Activated CD8-positive, alpha-beta memory T cell treated with anti-CD3 and anti-CD28 coated beads for 36 hours (primary cell): ENCODE results near the gene MTERF1. TPM values are rescaled to one million over a fixed set of nuclear protein-coding genes. Genes with fewer than 3 reads are reported as not detected.
"Not testable (repeated sequence)": the region's sequence is repeated elsewhere in the genome, so short reads cannot be mapped to it uniquely, and the experiment has no call there.

Experiments
- CTCF ChIA-PET: fragments of 350-600 bp; sonication (Branson Sonifier 250); formaldehyde crosslinking; loops from one replicate; lab custom pipeline; 2021; ENCODE audit warnings: antibody characterized with exemption; lab: Charles Lee
- POLR2A ChIA-PET: fragments of 350-600 bp; sonication (Branson Sonifier 250); formaldehyde crosslinking; loops from one replicate; lab custom pipeline; 2021; ENCODE audit warnings: antibody characterized with exemption; lab: Charles Lee
- total RNA-seq, 2 experiments: library from RNA; stranded (reverse); gene quantifications; one replicate each; pipeline ENCODE4 v1.2.3, GENCODE V29; 2021

The MTERF1 gene, protein sequence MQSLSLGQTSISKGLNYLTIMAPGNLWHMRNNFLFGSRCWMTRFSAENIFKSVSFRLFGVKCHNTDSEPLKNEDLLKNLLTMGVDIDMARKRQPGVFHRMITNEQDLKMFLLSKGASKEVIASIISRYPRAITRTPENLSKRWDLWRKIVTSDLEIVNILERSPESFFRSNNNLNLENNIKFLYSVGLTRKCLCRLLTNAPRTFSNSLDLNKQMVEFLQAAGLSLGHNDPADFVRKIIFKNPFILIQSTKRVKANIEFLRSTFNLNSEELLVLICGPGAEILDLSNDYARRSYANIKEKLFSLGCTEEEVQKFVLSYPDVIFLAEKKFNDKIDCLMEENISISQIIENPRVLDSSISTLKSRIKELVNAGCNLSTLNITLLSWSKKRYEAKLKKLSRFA
- 10 to 100 TPM; 17.2 to 19.6 TPM for total RNA-seq

DNA sequence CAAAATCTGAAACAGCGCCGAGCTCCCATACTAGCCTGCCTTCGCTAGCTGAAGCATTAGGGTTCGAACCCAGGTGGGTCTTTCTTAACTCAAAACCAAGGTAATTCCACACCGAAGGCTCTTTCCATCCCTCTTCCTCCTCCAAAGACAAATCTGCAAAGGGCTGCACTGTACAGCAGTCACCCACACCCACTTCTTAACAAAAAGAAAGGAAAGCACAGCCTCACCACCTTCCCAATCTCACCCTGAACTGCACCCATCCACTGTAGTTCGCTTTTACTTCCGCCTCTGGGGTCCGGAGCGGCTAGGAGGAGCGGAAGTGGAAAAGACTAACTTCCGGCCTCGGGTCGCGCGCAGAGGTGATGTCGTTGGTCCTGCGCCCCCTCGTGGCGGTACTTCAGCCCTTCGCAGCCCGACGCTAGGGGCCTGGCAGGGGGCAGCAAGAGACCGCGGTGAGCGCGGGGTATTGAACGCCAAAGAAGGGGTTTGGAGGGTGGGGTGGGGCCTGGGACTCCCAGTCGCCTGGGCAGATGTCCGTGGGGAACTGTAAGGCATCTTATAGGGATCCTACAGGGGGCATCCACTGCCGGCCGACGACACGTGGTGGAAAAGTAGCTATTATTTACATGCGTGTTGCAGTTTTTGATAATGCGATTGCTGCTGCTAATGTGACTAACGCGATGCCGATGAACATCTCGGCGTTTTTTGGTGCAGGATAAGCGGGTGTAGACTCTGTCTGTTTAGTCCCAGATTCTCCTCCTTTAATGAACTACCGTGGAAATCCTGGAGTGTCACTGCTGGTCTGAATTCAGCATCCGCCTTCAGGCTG lies at the start of gene MTERF1:
Gene MTERF1 (minus strand): TSS at position 290 of the 829 bp plus-strand sequence. CDS start 619 bp downstream, outside the sequence.
- POLR2A ChIA-PET: interaction anchor here (2.0 kb wide), 1 partner anchor 60 kb away, joined by 11 read pairs; the partner anchor contains the start of gene AKAP9

DNA sequence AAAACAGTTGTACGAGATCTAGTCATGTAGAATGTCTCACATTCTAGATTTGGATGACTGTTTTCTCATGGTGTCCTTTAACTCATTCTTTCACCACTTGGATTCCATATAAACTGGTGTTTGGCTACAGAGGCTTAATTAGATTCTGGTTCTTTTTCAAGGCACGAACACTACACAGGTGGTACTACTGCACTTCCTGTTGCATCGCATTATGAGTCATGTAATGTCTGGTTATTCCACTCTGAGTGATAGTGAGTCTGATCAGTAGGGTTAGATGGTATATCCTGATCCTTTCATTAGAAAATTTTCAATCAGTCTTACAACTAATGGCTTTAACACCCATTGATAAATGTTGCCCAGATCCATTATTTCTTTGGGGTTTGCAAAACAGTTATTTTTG lies 49.0 kb upstream of the MTERF1 start:
- POLR2A ChIA-PET: no interaction called here
- CTCF ChIA-PET: interaction anchor here (1.0 kb wide), 1 partner anchor 10 kb away, joined by 3 read pairs; no protein-coding TSS in a partner anchor

More for the DNA sequence above, at the start of gene MTERF1:
- CTCF ChIA-PET: interaction anchor here (1.0 to 2.3 kb wide), 6 partner anchors 9 to 74 kb away, joined by 3 to 11 read pairs (median 4); partner anchors contain the start of gene AKAP9

DNA sequence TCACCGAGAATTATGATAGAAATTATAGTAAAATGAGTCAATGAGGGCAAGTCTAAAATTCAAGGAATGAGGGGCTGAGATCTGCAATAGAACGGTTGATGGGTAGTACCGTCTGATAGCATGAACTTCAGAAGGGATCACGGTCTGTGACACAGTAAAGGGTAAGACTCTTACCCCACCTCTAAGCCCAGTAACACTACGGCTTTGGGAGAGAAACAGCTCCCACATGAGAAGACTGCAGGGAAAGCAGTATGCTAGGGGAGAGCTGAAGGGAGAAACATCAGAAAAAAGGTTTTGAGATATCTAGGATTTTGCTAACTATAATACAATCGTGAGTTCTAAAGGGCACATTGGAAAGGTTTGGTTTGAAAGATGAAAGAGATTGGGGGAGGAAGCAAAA lies 47.4 kb upstream of the MTERF1 start:
- ChIA-PET CTCF (no interaction called here), POLR2A (no interaction called here)

DNA sequence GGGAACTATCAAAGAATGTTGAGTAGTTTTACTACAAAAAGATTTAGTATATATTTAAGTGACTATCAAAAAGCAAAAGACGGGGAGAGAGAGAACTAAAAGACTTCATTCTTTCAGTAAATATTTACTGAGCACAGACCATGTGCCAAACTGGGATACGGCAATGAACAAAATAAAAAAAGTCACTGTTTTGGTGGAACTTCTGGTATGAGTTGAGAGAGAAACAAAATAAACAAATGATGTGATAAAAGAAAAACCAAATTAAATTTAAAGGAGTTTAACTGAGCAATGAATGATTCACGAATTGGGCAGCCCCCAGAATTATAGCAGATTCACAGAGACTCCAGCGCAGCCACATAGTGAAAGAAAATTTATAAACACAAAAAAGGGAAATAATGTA lies 42.4 kb upstream of the MTERF1 start:
- ChIA-PET CTCF (no interaction called here), POLR2A (no interaction called here)

DNA sequence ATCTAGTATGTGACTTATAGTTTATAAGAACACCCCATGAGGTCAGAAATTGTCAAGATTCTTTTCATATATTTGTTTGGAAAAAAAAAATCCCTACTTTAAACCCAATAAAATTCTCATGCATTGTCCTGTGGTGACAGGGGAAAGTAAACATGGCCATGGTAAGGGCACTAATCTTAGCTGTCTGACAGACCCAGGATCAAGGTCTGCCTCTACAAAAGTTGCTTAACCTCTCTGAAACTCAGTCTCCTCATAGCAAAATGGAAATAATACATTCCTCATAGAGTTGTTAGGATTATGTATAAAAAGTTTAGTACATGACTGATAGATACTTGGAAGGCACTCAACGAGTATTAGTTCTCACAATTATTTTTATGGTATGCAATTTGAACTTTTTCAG lies 37.9 kb upstream of the MTERF1 start:
- ChIA-PET CTCF (no interaction called here), POLR2A (no interaction called here)

DNA sequence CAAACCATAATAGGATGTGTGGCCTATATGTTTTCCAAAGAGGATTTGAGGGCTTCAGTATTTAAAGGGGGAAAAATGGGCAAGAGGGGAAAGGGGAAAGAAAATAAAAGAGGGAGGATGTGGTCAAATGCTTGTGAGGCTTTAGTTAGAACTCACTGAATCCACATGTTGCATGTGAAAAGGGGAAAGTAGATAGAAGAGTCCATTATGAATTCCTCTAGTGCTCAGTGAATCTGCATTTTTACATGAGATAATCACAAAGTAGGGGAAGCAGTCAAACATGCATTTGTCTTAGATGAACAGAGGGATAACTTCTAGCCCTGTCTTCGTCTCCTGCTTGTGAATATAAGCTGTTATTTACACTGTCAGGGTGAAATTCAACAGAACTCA lies 35.5 kb upstream of the MTERF1 start:
- CTCF ChIA-PET: no interaction called here
- POLR2A ChIA-PET: no interaction called here

DNA sequence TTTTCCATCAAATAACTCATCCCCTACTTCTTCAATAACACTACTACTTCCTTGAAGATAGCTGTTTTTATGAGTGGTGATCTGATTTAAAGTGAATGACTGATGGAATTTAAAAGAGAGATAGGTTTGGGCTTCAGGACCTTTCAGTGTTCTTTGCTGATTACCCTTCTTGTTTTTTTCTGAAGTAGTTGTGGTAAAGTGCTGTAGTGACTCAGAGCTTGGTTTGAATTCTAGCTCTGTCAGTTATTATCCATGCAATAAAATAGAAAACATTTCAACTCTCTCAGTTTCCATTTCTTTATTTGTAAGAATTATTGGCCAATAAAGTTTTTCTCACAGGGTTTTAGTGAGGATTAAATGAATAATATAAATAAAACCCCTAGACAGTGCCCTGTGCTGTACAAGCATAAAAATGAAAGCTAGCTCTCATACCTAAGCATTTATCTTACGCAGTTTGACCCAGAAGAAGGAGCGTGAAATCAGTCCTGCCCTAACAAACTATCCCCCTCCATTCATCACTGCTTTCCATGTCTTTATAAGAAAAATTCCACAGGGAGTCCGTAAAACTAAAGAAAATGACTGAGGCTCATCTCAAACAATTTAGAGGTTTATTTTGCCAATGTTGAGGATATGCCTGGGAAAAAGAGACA lies 35.0 kb upstream of the MTERF1 start:
- POLR2A ChIA-PET: no interaction called here
- CTCF ChIA-PET: interaction anchor here (0.6 kb wide), 1 partner anchor 46 kb away, joined by 3 read pairs; no protein-coding TSS in a partner anchor

DNA sequence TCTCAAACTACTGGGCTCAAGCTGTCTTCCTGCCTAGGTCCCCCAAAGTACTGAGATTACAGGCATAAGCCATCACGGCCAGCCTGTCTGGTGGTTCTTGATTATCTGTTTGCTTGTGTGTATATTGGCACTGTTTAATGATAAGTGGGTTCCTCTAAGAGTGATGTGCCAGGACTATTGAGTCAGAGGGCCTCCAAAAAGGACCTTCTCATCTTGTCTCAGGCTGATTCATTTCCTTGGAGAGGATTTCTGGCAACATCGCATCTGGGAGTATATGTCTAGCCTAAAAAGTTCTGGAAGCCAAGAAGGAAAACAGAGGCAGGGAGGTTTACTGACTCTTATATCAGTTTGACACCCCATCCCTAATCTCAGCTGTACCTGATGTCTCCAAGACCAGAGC lies 33.1 kb upstream of the MTERF1 start:
- ChIA-PET CTCF (no interaction called here), POLR2A (no interaction called here)

DNA sequence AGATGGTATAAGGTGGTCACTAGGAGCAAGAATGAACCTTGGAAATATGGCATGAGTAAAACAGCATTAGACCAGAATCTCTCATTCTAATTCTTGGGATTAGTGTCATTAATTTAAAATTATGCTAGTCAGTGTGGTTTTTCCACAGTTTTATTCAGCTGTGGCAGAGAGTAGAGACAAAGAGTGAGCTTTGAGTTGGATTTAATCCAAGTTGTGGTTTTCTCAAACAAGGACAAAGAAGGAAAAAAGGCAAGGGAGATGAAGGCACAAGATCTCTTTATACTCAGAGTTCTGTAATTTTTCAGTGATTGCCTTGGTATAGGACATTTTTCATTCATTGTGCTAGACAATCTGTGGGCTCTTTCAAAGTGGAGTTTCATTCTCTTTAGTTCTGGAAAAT lies 32.0 kb upstream of the MTERF1 start:
- CTCF ChIA-PET: no interaction called here
- POLR2A ChIA-PET: no interaction called here

DNA sequence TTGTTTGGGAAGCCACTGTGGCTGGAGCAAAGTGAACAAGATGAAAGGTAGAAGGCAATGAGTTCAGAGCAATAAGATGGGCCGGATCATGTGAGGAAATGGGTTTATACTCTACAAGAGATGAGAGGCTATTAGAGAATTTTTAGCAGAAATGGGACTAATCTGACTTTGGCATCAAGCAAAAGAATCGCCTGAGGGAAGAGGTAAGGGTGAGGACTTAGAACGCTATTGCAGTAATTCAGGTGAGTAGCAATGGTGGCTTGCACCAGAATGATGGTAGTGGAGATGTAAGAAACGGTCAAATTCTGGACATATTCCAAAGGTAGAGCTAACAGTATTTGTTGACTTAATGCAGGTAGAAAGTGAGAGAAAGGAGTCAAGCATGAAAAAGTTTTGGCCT lies 30.6 kb upstream of the MTERF1 start:
- ChIA-PET POLR2A (no interaction called here), CTCF (no interaction called here)

DNA sequence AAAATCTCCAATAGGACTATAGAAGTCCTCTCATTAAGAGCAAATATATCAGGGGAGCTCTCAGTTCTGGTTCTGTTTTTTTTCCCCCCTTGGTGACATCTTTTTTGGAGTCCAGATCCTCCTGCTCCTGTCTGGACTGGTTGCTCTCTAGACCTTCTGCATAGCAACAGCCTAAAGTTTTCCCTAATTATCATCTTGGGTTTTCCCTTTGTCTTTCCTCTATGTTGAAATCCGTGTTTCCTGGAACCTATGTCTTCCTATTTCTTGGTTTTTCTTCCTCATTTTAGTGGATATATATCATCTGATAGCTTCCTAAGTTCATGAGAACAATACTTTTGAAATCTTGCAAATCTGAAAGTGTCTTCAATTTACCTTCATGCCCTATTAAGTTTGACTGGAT lies 29.7 kb upstream of the MTERF1 start:
- CTCF ChIA-PET: no interaction called here

DNA sequence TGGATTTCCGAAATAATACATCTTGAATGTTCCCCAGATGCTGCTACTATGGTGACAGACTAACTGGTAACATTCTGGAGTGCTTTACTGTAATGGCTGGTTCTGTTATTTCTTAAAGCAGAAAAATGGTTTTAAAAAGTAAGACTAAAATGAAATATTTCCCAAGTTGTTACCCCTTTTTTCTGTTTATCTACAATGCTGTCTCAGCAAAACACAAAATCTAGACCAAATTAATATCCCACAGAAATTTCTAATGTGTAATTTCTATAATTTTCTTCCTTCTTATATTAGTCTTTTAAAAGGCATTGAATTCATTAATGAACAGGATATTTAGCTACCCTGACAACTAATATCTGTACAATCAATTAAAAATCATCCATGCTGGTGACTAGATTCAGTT lies 19.1 kb upstream of the MTERF1 start:
- CTCF ChIA-PET: no interaction called here
- POLR2A ChIA-PET: no interaction called here

More for the DNA sequence above, 29.7 kb upstream of the MTERF1 start:
- POLR2A ChIA-PET: no interaction called here

DNA sequence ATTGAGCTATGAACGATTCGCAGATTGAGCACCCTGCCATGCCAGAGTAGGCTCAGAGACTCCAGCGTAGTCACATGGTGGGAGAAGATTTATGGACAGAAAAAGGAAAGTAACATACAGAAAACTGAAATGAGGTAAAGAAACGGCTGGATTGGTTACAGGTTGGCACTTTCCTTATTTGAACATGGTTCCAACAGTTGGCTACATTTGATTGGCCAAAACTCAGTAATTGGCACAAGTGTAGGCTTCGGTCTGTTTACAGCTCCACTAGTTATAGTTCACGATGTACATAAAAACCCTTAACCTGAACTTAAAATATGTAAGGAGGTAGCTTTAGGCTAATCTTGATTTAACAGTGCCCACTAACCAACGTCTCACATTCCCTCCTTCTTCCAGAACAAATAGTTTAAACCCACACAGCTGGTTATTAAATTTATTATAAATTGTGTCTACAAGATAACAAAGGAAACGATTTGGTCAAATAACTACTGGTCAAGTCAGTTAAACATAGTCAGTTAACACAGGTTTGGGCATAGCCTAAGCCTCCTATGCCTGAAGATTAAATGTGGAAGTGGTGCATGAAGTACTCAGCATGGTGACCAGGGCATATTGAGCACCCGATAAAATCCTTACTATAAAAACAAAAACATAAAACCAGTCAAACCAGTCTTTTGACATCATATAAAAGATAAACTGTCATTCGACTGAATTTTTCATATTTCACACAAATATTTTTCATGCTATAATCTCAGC lies 17.9 kb upstream of the MTERF1 start:
- ChIA-PET CTCF (no interaction called here), POLR2A (no interaction called here)

DNA sequence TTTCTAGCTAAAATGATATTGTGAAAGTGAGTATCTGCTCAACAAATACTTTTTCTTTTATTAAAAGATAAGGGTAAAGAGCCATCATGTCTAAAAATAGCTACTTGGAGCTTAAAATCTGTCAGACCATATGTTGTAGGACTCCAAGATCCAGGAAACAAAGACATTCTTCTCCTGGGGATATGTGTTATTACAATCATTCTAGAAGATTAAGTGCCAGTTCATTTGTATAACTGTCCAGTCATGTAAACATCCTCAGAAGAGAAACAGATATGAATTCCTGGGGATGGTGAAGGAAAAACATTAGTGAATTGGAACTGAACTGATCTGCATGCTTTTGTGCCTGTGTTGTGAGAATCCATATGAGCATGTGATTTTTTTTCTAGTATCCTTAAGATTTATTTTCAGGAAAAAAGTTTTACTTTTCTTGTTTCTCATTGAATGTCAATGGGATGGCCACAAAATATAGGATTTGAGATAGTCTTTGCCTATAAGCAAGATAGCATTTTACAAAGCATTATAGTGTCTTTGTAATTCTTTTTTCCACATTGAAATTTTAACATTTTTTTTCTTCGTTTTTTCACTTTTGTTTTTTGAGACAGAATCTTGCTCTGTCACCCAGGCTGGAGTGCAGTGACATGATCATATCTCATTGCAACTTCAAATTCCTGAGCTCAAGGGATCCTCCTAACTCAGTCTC lies 14.4 kb upstream of the MTERF1 start:
- ChIA-PET CTCF (no interaction called here), POLR2A (no interaction called here)

DNA sequence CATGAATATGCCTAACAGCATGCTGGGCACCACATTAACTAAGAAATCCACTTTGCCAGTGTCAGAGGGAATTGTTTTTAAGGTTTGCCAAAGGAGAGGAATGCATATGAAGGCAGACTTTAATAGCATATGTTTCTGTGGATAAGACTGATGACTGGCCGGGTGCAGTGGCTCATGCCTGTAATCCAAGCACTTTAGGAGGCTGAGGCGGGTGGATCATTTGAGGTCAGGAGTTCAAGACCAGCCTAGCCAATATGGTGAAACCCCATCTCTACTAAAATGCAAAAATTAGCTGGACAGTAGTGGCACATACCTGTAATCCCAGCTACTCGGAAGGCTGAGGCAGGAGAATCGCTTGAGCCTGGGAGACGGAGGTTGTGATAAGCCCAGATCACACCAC lies 13.2 kb upstream of the MTERF1 start:
- POLR2A ChIA-PET, CTCF ChIA-PET: not testable (repeated sequence)

DNA sequence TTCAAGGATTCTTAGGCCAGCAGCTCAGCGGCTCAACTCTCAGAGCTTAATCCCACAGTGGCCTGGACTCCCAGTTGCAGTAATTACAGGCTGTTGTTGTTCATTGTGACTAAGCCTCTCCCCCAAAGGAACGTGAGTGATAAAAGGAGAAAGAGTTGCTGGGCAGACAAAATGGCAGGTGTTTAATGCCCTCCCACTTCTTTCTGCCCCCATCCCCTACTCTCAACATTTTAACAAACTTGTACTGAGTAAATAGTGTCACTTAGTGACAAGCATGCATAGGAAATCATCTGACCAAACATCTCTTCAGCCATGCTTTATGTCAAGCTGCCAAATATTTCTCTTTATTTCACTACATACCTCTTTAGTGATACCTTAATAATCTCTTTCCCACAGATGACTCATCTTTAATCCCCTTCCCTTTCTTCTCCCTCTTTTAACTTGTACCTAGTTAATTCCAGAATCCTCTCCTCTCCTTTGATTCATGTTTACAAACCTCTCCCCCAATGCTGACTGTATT lies 12.4 kb upstream of the MTERF1 start:
- CTCF ChIA-PET: no interaction called here
- POLR2A ChIA-PET: no interaction called here

DNA sequence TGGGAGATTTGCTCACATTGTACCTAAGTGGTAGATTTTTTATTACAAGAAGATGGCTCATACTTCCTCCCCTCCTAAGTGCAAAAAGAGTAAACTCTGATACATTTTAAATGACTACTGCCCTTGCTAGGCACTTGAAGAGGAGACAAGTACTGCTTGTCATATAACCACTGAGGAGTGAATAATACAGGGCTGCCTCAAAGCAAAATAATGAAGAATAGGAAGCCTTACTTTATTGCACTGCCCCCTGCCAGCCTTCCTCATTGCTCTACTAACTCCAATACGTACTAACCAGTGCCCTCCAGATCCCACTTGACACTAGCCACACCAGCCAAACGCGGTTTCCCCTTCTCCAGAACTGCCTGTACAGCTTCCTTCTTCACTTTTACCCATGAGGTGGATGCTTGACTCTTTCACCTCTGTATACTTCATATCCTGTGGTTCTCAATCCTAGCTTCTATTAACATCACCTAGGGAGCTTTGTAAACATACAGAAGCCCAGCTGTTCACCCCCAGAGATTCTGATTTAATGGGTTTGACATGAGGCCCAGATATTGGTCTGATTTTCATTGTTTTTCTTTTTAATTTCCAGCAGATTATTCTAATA lies 11.7 kb upstream of the MTERF1 start:
- ChIA-PET CTCF (no interaction called here), POLR2A (no interaction called here)
